Measurements from ENCODE around the gene NUBPL. TPM values are rescaled to one million over a fixed set of nuclear protein-coding genes. Genes with fewer than 3 reads are reported as not detected.

The NUBPL gene
- total RNA-seq, 6 donors from 2014 or later = 3.2 to 15.2 (median 8.2) TPM

DNA sequence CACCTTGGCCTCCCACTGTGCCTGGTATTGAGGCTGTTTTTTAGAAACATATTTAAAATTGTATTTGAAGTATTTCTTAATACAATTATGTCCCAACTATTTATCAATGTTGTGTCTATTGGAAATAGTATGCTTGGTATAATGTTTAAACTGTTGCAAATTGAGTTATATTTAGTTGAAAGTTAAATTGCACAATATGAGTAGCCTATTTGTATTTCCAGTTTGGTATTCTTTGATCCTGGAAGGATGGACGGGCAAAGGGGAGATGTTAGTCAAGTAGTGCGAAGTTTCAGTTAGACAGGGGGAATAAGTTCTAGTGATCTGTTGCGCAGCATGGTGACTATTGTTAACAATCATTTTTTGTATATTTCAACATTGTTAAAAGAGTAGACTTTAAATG lies 111.5 kb downstream of the NUBPL start:
- no peak for DNase-seq
- Histone ChIP-seq H3K9me3 (peaks cover 0 to 3% (median 0%) of the 10 kb centered on the region in 4 donors), H3K4me3 (no peak overlapping the region), H3K27ac (no peak overlapping the region), H3K4me1 (no peaks in the 10 kb centered on the region), H3K36me3 (no peaks in the 10 kb centered on the region), H3K27me3 (no peaks in the 10 kb centered on the region)
- 95% methylated on average over 3 of the region's 3 CpGs for WGBS, 2 donors
- ATAC-seq (ENCODE audit: low FRiP score in 2 of 2) = no peak
- TF ChIP-seq EP300 (IDR thresholded peaks at IDR 0.05) = no peak
- no peak for TF ChIP-seq POLR2A (IDR thresholded peaks at IDR 0.05)
- no peak for TF ChIP-seq POLR2AphosphoS5 (IDR thresholded peaks at IDR 0.05)
- TF ChIP-seq, protein P1, sequence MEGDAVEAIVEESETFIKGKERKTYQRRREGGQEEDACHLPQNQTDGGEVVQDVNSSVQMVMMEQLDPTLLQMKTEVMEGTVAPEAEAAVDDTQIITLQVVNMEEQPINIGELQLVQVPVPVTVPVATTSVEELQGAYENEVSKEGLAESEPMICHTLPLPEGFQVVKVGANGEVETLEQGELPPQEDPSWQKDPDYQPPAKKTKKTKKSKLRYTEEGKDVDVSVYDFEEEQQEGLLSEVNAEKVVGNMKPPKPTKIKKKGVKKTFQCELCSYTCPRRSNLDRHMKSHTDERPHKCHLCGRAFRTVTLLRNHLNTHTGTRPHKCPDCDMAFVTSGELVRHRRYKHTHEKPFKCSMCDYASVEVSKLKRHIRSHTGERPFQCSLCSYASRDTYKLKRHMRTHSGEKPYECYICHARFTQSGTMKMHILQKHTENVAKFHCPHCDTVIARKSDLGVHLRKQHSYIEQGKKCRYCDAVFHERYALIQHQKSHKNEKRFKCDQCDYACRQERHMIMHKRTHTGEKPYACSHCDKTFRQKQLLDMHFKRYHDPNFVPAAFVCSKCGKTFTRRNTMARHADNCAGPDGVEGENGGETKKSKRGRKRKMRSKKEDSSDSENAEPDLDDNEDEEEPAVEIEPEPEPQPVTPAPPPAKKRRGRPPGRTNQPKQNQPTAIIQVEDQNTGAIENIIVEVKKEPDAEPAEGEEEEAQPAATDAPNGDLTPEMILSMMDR (IDR thresholded peaks at IDR 0.05) = no peak

DNA sequence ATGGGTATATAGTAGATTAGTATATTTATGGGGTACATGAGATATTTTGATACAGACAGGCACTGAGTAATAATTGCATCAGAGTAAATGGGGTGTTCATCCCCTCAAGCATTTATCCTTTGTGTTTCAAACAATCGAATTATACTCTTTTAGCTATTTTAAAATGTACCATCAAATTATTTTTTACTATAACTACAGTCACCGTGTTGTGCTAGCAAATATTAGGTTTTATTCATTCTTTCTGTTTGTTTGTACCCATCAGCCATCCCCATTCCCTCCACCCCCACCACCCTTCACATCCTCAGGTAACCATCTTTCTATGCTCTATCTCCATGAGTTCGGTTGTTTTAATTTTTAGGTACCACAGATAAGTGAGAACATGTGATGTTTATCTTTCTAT lies 115.8 kb downstream of the NUBPL start:
- no peaks in the 10 kb centered on the region for H3K4me1 ChIP-seq
- 61 to 99% methylated on average over 3 of the region's 3 CpGs for WGBS, 2 donors
- H3K27me3 ChIP-seq = no peaks in the 10 kb centered on the region
- H3K4me3 ChIP-seq = no peak overlapping the region
- no peak for ATAC-seq (ENCODE audit: low FRiP score in 2 of 2)
- no peaks in the 10 kb centered on the region for H3K36me3 ChIP-seq
- H3K27ac ChIP-seq = no peak overlapping the region
- no peak for DNase-seq
- H3K9me3 ChIP-seq = peaks cover 0 to 2% (median 0%) of the 10 kb centered on the region in 4 donors
- TF ChIP-seq, protein P1 (IDR thresholded peaks at IDR 0.05) = no peak
- no peak for TF ChIP-seq POLR2AphosphoS5 (IDR thresholded peaks at IDR 0.05)
- no peak for TF ChIP-seq EP300 (IDR thresholded peaks at IDR 0.05)
- no peak for TF ChIP-seq POLR2A (IDR thresholded peaks at IDR 0.05)

DNA sequence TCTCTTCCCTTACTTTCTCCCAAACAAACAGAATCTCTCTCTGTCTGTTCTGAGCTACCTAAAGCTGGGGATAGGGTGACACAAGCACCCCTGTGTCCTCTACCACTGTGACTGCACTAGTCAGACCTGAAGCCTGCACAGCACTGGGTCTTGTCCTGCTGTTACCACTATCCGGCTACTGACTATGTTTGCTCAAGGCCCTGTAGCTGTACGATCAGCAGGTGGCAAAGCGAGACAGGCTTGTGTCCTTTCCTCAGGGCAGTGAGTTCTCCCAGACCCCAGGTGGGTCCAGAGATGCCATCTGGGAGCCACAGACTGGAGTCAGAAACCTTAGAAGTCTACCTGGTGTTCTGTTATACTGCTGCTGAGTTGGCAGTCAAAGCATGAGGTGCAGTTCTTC lies 116.4 kb downstream of the NUBPL start:
- Histone ChIP-seq H3K36me3 (no peaks in the 10 kb centered on the region), H3K27me3 (no peaks in the 10 kb centered on the region), H3K27ac (no peak overlapping the region), H3K9me3 (peaks cover 0 to 2% (median 0%) of the 10 kb centered on the region in 4 donors), H3K4me1 (no peaks in the 10 kb centered on the region), H3K4me3 (no peak overlapping the region)
- WGBS, 2 donors = 81% methylated on average over 3 of the region's 3 CpGs; no CpG with 5 or more reads in 1 of the 2 donors
- DNase-seq (no peak), ATAC-seq (ENCODE audit: low FRiP score in 2 of 2) (peak in 1 of 2 donors; percentile 28)
- no peak for TF ChIP-seq POLR2A (IDR thresholded peaks at IDR 0.05)
- no peak for TF ChIP-seq EP300 (IDR thresholded peaks at IDR 0.05)
- TF ChIP-seq, protein P1 (IDR thresholded peaks at IDR 0.05) = no peak
- TF ChIP-seq POLR2AphosphoS5 (IDR thresholded peaks at IDR 0.05) = no peak

DNA sequence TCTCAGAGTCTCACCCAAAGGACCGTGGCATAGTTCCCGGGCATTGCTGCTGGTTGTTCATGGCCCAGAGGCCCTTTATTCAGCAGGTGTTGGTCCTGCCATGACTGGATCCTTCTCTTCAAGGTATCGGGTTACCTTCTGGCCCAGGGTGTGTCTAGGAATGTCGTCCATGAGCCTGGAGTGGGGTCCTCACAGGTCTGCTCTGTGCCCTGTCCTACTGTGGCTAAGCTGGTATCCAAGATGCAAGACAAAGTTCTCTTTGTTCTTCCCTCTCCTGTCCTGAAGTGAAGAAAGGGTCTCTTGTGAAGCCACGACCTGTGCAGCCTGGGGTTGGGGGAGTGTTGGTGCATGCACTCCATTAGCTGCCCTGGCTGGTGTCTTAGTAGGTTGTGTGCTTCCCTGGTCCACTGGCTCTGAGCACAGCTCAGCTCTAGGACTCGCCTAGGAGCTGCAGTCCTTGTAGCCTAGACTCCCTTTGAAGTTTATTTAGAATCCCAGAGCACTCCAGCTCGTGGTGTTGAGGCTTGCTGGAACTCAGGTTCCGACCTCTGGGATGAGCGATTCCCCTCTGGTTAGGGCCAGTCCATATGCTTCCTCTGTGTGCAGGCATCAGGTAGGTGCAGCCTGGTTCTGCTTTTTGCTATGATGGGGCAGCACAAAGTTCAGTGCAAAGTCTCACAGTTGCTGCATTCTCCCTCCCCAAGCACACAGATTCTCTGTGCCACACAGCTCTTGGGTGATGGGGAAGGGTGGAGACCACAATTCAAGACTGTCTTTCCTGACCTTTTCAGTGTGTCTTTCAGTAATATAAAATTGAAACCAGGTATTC lies 117.4 kb downstream of the NUBPL start:
- WGBS, 2 donors = 89 to 94% methylated on average over 4 to 8 of the region's 9 CpGs
- Histone ChIP-seq H3K36me3 (no peaks in the 10 kb centered on the region), H3K9me3 (peaks cover 0 to 2% (median 0%) of the 10 kb centered on the region in 4 donors), H3K4me3 (no peak overlapping the region), H3K4me1 (no peaks in the 10 kb centered on the region), H3K27ac (no peak overlapping the region), H3K27me3 (no peaks in the 10 kb centered on the region)
- peak in 1 of 2 donors; percentile 65 for ATAC-seq (ENCODE audit: low FRiP score in 2 of 2)
- TF ChIP-seq POLR2AphosphoS5 (IDR thresholded peaks at IDR 0.05) = no peak
- no peak for TF ChIP-seq POLR2A (IDR thresholded peaks at IDR 0.05)
- TF ChIP-seq, protein P1 (IDR thresholded peaks at IDR 0.05) = no peak
- no peak for DNase-seq
